H1 (cell line): Measurements from ENCODE around the gene GARNL3. TPM values are rescaled to one million over a fixed set of nuclear protein-coding genes. Genes with fewer than 3 reads are reported as not detected.

Source experiments
- CHD7 ChIP-seq: fragments of 300-600 bp; sonication (generic); IDR thresholded peaks from 2 replicates; pipeline ENCODE4 v1.7.1; 2012; ENCODE audit warnings: low read length, moderate library complexity, mild to moderate bottlenecking, inconsistent platforms; ENCODE audit not compliant: insufficient replicate concordance
- ZNF274 ChIP-seq: IDR thresholded peaks from 2 replicates; pipeline ENCODE4 v1.7.0; 2012; ENCODE audit warnings: low read length, borderline replicate concordance; ENCODE audit errors: extremely low read depth
- polyA plus RNA-seq, 7 experiments: library from polyadenylated mRNA; depleted of rRNA in 3 of 7; stranded (reverse) in 5 of 7; unstranded in 2 of 7; fragments of >200 nt in 5 of 7; fragments of 200-250 nt in 2 of 7; gene quantifications; 1 replicate in 5 of 7; 2 replicates in 1 of 7; 4 replicates in 1 of 7; pipeline versions ENCODE4 v1.2.1 to v1.2.3, GENCODE V29; 2011 to 2013; ENCODE audit warnings: missing spikeins in 2 of 7, mixed read lengths in 2 of 7
- total RNA-seq: library from RNA; stranded (reverse); fragmentation: NEBNext Ultra II Directional; extraction: Animal tissue kit (Norgen Biotek cat#: 25700); gene quantifications from 2 replicates; pipeline ENCODE4 v1.2.1, GENCODE V29; 2021

GARNL3 gene
- total and polyA plus RNA-seq, 2 of the 8 experiments (the other 6 are each of a cell fraction or from before 2014, with no cell fraction given), result 6.5 to 18.3 TPM

DNA sequence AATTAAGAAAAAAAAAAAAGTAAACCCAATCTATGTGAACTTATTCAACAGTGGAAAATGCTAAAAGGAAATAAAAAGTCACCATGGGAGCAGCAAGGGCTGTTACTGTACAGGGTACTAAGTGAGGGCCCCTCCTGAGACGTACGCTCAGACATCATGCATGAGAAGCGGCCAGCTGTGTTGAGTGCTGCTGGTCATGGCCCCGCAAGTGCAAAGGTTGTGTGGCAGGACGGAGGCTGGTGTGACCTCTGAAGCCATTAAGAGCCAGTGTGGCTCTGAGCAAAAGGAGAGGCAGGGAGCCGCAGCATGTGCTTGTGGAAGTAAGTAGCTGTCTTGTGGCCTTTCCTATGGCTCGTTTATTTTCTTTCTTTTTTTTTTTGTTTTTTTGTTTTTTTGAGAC, 156.5 kb downstream of the GARNL3 start (continued):
- no peak for TF ChIP-seq ZNF274
- no peak for TF ChIP-seq CHD7
